ENCODE measurements around the gene PIM2. TPM values are rescaled to one million over a fixed set of nuclear protein-coding genes. Genes with fewer than 3 reads are reported as not detected.

Gene PIM2
- total RNA-seq, 4 donors from 2014 or later = 4.7 to 7.4 (median 7.0) TPM

GRCh38 chrX:48914593-48915493 lies 4.0 kb downstream of the PIM2 start:
- Histone ChIP-seq H3K4me1 (peaks cover 0 to 46% (median 7%) of the 10 kb centered on the region in 3 donors), H3K36me3 (peaks cover 0 to 19% of the 10 kb centered on the region in 2 donors), H3K27me3 (no peaks in the 10 kb centered on the region), H3K4me3 (no peak overlapping the region), H3K9me3 (no peaks in the 10 kb centered on the region), H3K27ac (no peak overlapping the region)
- 100% methylated on average over 1 to 4 of the region's 13 CpGs for WGBS, 2 donors (ENCODE audit: low coverage in 1 of 2)
- no peak for ATAC-seq
- TF ChIP-seq POLR2AphosphoS5 (IDR thresholded peaks at IDR 0.05) (no peak), POLR2A (IDR thresholded peaks at IDR 0.05) (no peak), CTCF (IDR thresholded peaks at IDR 0.05) (no peak), EP300 (IDR thresholded peaks at IDR 0.05) (no peak)

- TF ChIP-seq CTCF (IDR thresholded peaks at IDR 0.05) = no peak
- TF ChIP-seq POLR2A (IDR thresholded peaks at IDR 0.05) = no peak
- TF ChIP-seq EP300 (IDR thresholded peaks at IDR 0.05) = no peak
- no peak for TF ChIP-seq POLR2AphosphoS5 (IDR thresholded peaks at IDR 0.05)
- Histone ChIP-seq H3K27ac (no peak overlapping the region), H3K9me3 (no peaks in the 10 kb centered on the region), H3K4me3 (no peak overlapping the region), H3K4me1 (peaks cover 0 to 40% (median 7%) of the 10 kb centered on the region in 3 donors), H3K36me3 (peaks cover 0 to 24% of the 10 kb centered on the region in 2 donors), H3K27me3 (no peaks in the 10 kb centered on the region)
- 80% methylated on average over 1 of the region's 5 CpGs; no CpG with 5 or more reads in 1 of the 2 donors for WGBS, 2 donors (ENCODE audit: low coverage in 1 of 2)
- no peak for ATAC-seq
These were observed 5.0 kb downstream of the PIM2 start for GRCh38 chrX:48913605-48914366.

- TF ChIP-seq CTCF (IDR thresholded peaks at IDR 0.05) (no peak), POLR2AphosphoS5 (IDR thresholded peaks at IDR 0.05) (peak; percentile 74), EP300 (IDR thresholded peaks at IDR 0.05) (no peak), POLR2A (IDR thresholded peaks at IDR 0.05) (peak; percentile 46 to 63)
- Histone ChIP-seq H3K27ac (peak within 1 kb of the TSS; percentile 74 to 84 (median 82)), H3K36me3 (peaks cover 0 to 27% of the 10 kb centered on the region in 2 donors), H3K27me3 (no peaks in the 10 kb centered on the region), H3K4me1 (peaks cover 0 to 21% (median 0%) of the 10 kb centered on the region in 3 donors), H3K9me3 (no peaks in the 10 kb centered on the region), H3K4me3 (peak within 1 kb of the TSS; percentile 64 to 67)
- WGBS, 2 donors (ENCODE audit: low coverage in 1 of 2) = 1 to 37% methylated on average over 14 to 23 of the region's 60 CpGs
- ATAC-seq = peak; percentile 83
These were observed 7.2 kb downstream of the PIM2 start, which contains the start of gene SLC35A2 for GRCh38 chrX:48911412-48912182. SLC35A2 (minus strand) TSS chrX:48911646; CDS start chrX:48911636, 10 bp downstream.

GRCh38 chrX:48910926-48911411 lies 7.9 kb downstream of the PIM2 start:
- Histone ChIP-seq H3K36me3 (peaks cover 0 to 34% of the 10 kb centered on the region in 2 donors), H3K4me1 (peaks cover 0 to 21% (median 0%) of the 10 kb centered on the region in 3 donors), H3K4me3 (peak overlapping the region; percentile 64 to 67), H3K27me3 (no peaks in the 10 kb centered on the region), H3K9me3 (no peaks in the 10 kb centered on the region), H3K27ac (peak overlapping the region; percentile 74 to 84 (median 82))
- ATAC-seq = no peak
- TF ChIP-seq POLR2AphosphoS5 (IDR thresholded peaks at IDR 0.05) (no peak), POLR2A (IDR thresholded peaks at IDR 0.05) (no peak), EP300 (IDR thresholded peaks at IDR 0.05) (no peak), CTCF (IDR thresholded peaks at IDR 0.05) (no peak)
- WGBS, 2 donors (ENCODE audit: low coverage in 1 of 2) = 0 to 10% methylated on average over 3 to 7 of the region's 12 CpGs

Measured in gastroesophageal sphincter (tissue), 4 donors.